GM23338 (cell line): ENCODE results near the gene ARHGAP4. TPM values are rescaled to one million over a fixed set of nuclear protein-coding genes. Genes with fewer than 3 reads are reported as not detected.

Experiments
- ATAC-seq: fragments of 200-7000 bp; cut with Tn5 transposase; 3 replicates; pipeline ENCODE4 v1.9.1; 2020
- DNase-seq: peaks from one replicate; pipeline ENCODE4 v3.0.0-alpha.2; 2015; ENCODE audit warnings: low spot score
- H2AFZ ChIP-seq: fragments of 200-600 bp; sonication (generic); 2 replicates; pipeline ENCODE4 v1.8.0; 2016; ENCODE audit warnings: antibody characterized with exemption, mild to moderate bottlenecking, moderate library complexity
- H3F3A ChIP-seq: fragments of 200-600 bp; sonication (generic); replicated peaks from 2 replicates; pipeline ENCODE4 v1.8.0; 2017; ENCODE audit warnings: antibody characterized with exemption, mixed run types, low read depth
- H3K27ac ChIP-seq: fragments of 200-600 bp; sonication (generic); 2 replicates; pipeline ENCODE4 v1.6.1; 2016; ENCODE audit warnings: low read depth
- H3K27me3 ChIP-seq: fragments of 200-600 bp; sonication (generic); 2 replicates; pipeline ENCODE4 v1.8.0; 2016; ENCODE audit warnings: mild to moderate bottlenecking, mixed run types, moderate library complexity; ENCODE audit not compliant: insufficient read depth
- H3K36me3 ChIP-seq: fragments of 200-600 bp; sonication (generic); 2 replicates; pipeline ENCODE4 v1.8.0; 2016; ENCODE audit warnings: mild to moderate bottlenecking; ENCODE audit not compliant: insufficient read depth
- H3K4me1 ChIP-seq: fragments of 200-600 bp; sonication (generic); 2 replicates; pipeline ENCODE4 v1.8.0; 2016; ENCODE audit warnings: mild to moderate bottlenecking, moderate library complexity; ENCODE audit not compliant: insufficient read depth
- H3K4me2 ChIP-seq: fragments of 200-600 bp; sonication (generic); 2 replicates; pipeline ENCODE4 v1.7.1; 2017; ENCODE audit warnings: mixed run types
- H3K4me3 ChIP-seq: fragments of 200-600 bp; sonication (generic); 2 replicates; pipeline ENCODE4 v1.6.1; 2016; ENCODE audit warnings: mixed run types
- H3K79me2 ChIP-seq: fragments of 200-600 bp; sonication (generic); replicated peaks from 2 replicates; pipeline ENCODE4 v1.8.0; 2017; ENCODE audit warnings: mild to moderate bottlenecking; ENCODE audit not compliant: insufficient read depth
- H3K9me2 ChIP-seq: fragments of 200-600 bp; sonication (generic); 2 replicates; pipeline ENCODE4 v1.8.0; 2017; ENCODE audit not compliant: insufficient read depth
- H4K20me1 ChIP-seq: fragments of 200-600 bp; sonication (generic); replicated peaks from 2 replicates; pipeline ENCODE4 v1.8.0; 2017; ENCODE audit warnings: mild to moderate bottlenecking; ENCODE audit not compliant: insufficient read depth
- H3K27ac Mint-ChIP-seq: 2 replicates; pipeline ENCODE4 v1.8.0; 2020; ENCODE audit warnings: inconsistent platforms, mild to moderate bottlenecking, moderate library complexity, mixed read lengths
- H3K27me3 Mint-ChIP-seq: 3 replicates; pipeline ENCODE4 v1.8.0; 2022; ENCODE audit warnings: low read depth, mild to moderate bottlenecking, moderate library complexity, mixed read lengths, inconsistent platforms; ENCODE audit not compliant: insufficient read depth, poor library complexity
- H3K36me3 Mint-ChIP-seq: 3 replicates; pipeline ENCODE4 v1.8.0; 2021; ENCODE audit warnings: low read depth, mild to moderate bottlenecking, inconsistent platforms, moderate library complexity, mixed read lengths
- H3K4me1 Mint-ChIP-seq: 3 replicates; pipeline ENCODE4 v1.8.0; 2020; ENCODE audit warnings: mild to moderate bottlenecking, inconsistent platforms, mixed read lengths
- H3K4me3 Mint-ChIP-seq: 3 replicates; pipeline ENCODE4 v1.8.0; 2021; ENCODE audit warnings: moderate library complexity, mild to moderate bottlenecking, inconsistent platforms, mixed read lengths
- H3K9me3 Mint-ChIP-seq: 3 replicates; pipeline ENCODE4 v1.8.0; 2020; ENCODE audit warnings: moderate library complexity, mild to moderate bottlenecking, inconsistent platforms, mixed read lengths
- CREB1 ChIP-seq: fragments of 250-450 bp; sonication (Bioruptor Pico); IDR thresholded peaks from 2 replicates; pipeline ENCODE4 v1.5.0; 2020; ENCODE audit warnings: low read depth, mild to moderate bottlenecking, moderate library complexity
- EZH2 ChIP-seq: fragments of 200-600 bp; sonication (generic); IDR thresholded peaks from one replicate; pipeline ENCODE4 v1.8.0; 2017; ENCODE audit warnings: antibody characterized with exemption, mild to moderate bottlenecking, low read depth; ENCODE audit not compliant: unreplicated experiment
- EZH2phosphoT487 ChIP-seq: fragments of 200-600 bp; sonication (generic); IDR thresholded peaks from one replicate; pipeline ENCODE4 v1.8.1; 2018; ENCODE audit warnings: antibody characterized with exemption; ENCODE audit not compliant: unreplicated experiment
- JUNB ChIP-seq: IDR thresholded peaks from one replicate; pipeline ENCODE4 v1.6.1; 2016; ENCODE audit warnings: antibody characterized with exemption; ENCODE audit not compliant: unreplicated experiment
- NANOG ChIP-seq: IDR thresholded peaks from 2 replicates; pipeline ENCODE4 v1.6.1; 2016; ENCODE audit warnings: antibody characterized with exemption, borderline replicate concordance
- POLR2AphosphoS5 ChIP-seq: IDR thresholded peaks from 2 replicates; pipeline ENCODE4 v1.6.1; 2016; ENCODE audit warnings: antibody characterized with exemption, low read depth
- STAT1 ChIP-seq: IDR thresholded peaks from one replicate; pipeline ENCODE4 v1.6.1; 2016; ENCODE audit warnings: antibody characterized with exemption; ENCODE audit not compliant: unreplicated experiment
- ZNF331 ChIP-seq: fragments of 250-450 bp; sonication (Bioruptor Pico); IDR thresholded peaks from 2 replicates; pipeline ENCODE4 v1.5.0; 2020; ENCODE audit warnings: low read depth, mild to moderate bottlenecking, moderate library complexity
- polyA plus RNA-seq: library from polyadenylated mRNA; unstranded; fragments of >200 nt; fragmentation: Nextera tagmentation; extraction: Ambion mirVana; gene quantifications from 2 replicates; pipeline ENCODE4 v1.2.1, GENCODE V29; 2016
- total RNA-seq: library from RNA; depleted of rRNA; stranded (reverse); fragments of >200 nt; shearing (Covaris generic); gene quantifications from 2 replicates; pipeline ENCODE4 v1.2.3, GENCODE V29; 2014
- TF ChIP-seq, protein P1 (sequence below), 2 experiments: fragments of 200-600 bp in 1 of 2; sonication (generic) in 1 of 2; conservative IDR thresholded peaks; 2 replicates each; pipeline versions ENCODE4 v1.5.1 to v1.6.1; 2016 to 2017; ENCODE audit warnings: antibody characterized with exemption in 2 of 2, low read depth in 2 of 2, mild to moderate bottlenecking in 2 of 2, moderate library complexity in 1 of 2
- TF ChIP-seq, protein P2 (sequence below): IDR thresholded peaks from one replicate; pipeline ENCODE4 v1.6.1; 2018; ENCODE audit warnings: antibody characterized with exemption; ENCODE audit not compliant: unreplicated experiment
- TF ChIP-seq, protein P3 (sequence below): IDR thresholded peaks from 2 replicates; pipeline ENCODE4 v1.6.1; 2016; ENCODE audit warnings: antibody characterized with exemption

The ARHGAP4 gene
- total and polyA plus RNA-seq, 2 experiments from 2014 or later = 21.5 to 59.5 TPM

DNA sequence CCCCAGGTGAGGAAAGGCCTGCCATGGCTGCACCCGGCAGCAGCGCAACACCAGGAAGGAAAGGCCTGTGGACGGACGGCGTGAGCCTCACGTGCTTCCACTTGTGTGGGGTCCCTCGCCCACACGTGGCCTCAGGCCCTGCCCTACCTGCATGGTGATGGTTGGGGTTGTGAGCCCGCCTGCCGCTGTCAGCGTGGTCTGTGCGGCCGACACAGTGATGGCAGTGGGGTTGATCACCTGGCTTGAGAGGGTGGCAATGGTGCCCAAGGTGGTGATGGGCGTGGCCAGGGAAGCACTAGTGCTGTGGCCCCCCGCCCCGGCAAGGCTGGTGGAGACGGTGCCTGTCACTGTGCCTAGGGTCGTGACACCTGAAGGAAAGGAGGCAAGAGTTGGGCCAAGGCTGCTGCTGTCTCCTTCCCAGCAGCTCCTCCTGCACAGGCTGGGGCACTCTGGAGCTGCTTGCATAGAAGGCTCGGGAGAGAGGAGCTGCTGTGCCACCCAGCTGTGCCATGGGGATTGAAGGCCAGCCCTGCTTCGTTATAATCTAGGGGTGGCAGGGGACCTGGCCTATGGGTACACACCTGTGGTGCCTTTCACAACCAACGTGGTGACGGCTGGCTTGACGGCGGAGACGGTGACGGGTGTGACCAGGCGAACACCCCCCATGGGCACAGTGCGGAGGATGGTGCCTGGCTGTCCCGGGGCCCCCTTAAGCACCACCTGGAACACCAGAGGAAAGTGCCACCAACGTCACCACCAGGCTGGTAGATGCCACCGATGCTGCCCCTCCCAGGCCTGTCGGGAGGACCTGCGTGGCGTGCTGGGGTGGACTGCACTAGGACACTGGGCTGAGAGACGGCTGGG is 30.2 kb upstream of the ARHGAP4 start (continued):
- TF ChIP-seq NANOG (no peak), EZH2phosphoT487 (no peak), JUNB (no peak), STAT1 (no peak), CREB1 (CRISPR knock-in tag) (no peak), POLR2AphosphoS5 (no peak), ZNF331 (CRISPR knock-in tag) (no peak)
- TF ChIP-seq, protein P1, sequence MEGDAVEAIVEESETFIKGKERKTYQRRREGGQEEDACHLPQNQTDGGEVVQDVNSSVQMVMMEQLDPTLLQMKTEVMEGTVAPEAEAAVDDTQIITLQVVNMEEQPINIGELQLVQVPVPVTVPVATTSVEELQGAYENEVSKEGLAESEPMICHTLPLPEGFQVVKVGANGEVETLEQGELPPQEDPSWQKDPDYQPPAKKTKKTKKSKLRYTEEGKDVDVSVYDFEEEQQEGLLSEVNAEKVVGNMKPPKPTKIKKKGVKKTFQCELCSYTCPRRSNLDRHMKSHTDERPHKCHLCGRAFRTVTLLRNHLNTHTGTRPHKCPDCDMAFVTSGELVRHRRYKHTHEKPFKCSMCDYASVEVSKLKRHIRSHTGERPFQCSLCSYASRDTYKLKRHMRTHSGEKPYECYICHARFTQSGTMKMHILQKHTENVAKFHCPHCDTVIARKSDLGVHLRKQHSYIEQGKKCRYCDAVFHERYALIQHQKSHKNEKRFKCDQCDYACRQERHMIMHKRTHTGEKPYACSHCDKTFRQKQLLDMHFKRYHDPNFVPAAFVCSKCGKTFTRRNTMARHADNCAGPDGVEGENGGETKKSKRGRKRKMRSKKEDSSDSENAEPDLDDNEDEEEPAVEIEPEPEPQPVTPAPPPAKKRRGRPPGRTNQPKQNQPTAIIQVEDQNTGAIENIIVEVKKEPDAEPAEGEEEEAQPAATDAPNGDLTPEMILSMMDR (conservative IDR thresholded peaks at IDR 0.05; ENCODE audit: low read depth in 2 of 2) = no peak
- TF ChIP-seq, protein P2, sequence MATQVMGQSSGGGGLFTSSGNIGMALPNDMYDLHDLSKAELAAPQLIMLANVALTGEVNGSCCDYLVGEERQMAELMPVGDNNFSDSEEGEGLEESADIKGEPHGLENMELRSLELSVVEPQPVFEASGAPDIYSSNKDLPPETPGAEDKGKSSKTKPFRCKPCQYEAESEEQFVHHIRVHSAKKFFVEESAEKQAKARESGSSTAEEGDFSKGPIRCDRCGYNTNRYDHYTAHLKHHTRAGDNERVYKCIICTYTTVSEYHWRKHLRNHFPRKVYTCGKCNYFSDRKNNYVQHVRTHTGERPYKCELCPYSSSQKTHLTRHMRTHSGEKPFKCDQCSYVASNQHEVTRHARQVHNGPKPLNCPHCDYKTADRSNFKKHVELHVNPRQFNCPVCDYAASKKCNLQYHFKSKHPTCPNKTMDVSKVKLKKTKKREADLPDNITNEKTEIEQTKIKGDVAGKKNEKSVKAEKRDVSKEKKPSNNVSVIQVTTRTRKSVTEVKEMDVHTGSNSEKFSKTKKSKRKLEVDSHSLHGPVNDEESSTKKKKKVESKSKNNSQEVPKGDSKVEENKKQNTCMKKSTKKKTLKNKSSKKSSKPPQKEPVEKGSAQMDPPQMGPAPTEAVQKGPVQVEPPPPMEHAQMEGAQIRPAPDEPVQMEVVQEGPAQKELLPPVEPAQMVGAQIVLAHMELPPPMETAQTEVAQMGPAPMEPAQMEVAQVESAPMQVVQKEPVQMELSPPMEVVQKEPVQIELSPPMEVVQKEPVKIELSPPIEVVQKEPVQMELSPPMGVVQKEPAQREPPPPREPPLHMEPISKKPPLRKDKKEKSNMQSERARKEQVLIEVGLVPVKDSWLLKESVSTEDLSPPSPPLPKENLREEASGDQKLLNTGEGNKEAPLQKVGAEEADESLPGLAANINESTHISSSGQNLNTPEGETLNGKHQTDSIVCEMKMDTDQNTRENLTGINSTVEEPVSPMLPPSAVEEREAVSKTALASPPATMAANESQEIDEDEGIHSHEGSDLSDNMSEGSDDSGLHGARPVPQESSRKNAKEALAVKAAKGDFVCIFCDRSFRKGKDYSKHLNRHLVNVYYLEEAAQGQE = no peak

DNA sequence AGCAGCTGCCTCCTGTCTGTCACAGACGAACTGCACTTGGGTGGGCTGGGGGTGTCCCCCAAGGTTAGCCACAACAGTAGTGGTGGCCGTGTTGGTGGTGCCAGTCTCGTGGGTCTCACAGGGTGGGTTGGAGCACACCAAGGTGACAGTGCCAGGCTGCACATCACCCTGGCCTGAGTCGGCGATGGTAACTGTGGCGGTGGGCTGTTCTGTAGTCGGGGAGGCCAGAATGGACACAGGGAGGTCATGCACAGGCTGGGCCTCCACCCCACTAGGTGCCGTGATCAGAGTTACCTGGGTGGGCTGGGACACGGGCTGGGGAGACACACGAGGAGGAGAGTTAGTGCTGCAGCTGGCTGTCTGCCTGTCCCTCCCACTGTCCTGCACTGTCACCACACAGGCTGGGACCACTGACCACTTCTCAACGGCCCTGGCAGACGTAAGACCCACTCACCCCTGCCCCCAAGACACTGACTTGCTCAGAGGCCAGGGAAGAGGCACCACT is 29.2 kb upstream of the ARHGAP4 start:
- no peak overlapping the region for H3K4me2 ChIP-seq
- H3F3A ChIP-seq = no peaks in the 10 kb centered on the region
- H3K27ac Mint-ChIP-seq = no peak overlapping the region
- no peak overlapping the region for H3K4me3 ChIP-seq
- H3K4me3 Mint-ChIP-seq = no peak overlapping the region
- no peak overlapping the region for H3K27ac ChIP-seq
- no peaks in the 10 kb centered on the region; the same call in 1 of the 2 replicates for H3K79me2 ChIP-seq
- no peaks in the 10 kb centered on the region for H3K9me2 ChIP-seq
- no peaks in the 10 kb centered on the region for H3K9me3 Mint-ChIP-seq
- ATAC-seq = no peak
- H2AFZ ChIP-seq = no peak overlapping the region
- H4K20me1 ChIP-seq = no peaks in the 10 kb centered on the region
- no peak for DNase-seq
- H3K36me3 ChIP-seq = no peaks in the 10 kb centered on the region; the same call in 1 of the 2 replicates
- peaks cover 1% of the 10 kb centered on the region for H3K27me3 Mint-ChIP-seq
- H3K27me3 ChIP-seq = no peaks in the 10 kb centered on the region
- peaks cover 3% of the 10 kb centered on the region; the same call in 1 of the 3 replicates for H3K4me1 Mint-ChIP-seq
- no peaks in the 10 kb centered on the region for H3K4me1 ChIP-seq
- peaks cover 80% of the 10 kb centered on the region for H3K36me3 Mint-ChIP-seq
- TF ChIP-seq JUNB (no peak), ZNF331 (CRISPR knock-in tag) (no peak), EZH2 (no peak), EZH2phosphoT487 (no peak)
- TF ChIP-seq, protein P3, sequence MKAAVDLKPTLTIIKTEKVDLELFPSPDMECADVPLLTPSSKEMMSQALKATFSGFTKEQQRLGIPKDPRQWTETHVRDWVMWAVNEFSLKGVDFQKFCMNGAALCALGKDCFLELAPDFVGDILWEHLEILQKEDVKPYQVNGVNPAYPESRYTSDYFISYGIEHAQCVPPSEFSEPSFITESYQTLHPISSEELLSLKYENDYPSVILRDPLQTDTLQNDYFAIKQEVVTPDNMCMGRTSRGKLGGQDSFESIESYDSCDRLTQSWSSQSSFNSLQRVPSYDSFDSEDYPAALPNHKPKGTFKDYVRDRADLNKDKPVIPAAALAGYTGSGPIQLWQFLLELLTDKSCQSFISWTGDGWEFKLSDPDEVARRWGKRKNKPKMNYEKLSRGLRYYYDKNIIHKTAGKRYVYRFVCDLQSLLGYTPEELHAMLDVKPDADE = no peak
